ENCODE measurements around the gene TUBG1. TPM values are rescaled to one million over a fixed set of nuclear protein-coding genes. Genes with fewer than 3 reads are reported as not detected.

TUBG1 gene
- total and polyA plus RNA-seq, 9 donors = 11.3 to 41.2 (median 25.1) TPM

GRCh38 chr17:42632949-42633444 lies 23.5 kb downstream of the TUBG1 start:
- no peak overlapping the region for H3K27ac ChIP-seq
- H3K4me3 ChIP-seq = no peak overlapping the region
- H3K4me1 ChIP-seq (ENCODE audit: insufficient read depth) = no peaks in the 10 kb centered on the region
- no peaks in the 10 kb centered on the region for H3K9me3 ChIP-seq
- DNase-seq = no peak
- H3K36me3 ChIP-seq = no peaks in the 10 kb centered on the region
- intact Hi-C loops (cut with DNase I) = no loop called here
- WGBS, 3 donors = 75 to 79% (median 78%) methylated on average over 9 of the region's 9 CpGs
- no peaks in the 10 kb centered on the region for H3K27me3 ChIP-seq
- TF ChIP-seq EP300 (IDR thresholded peaks at IDR 0.05) = no peak
- no peak for TF ChIP-seq CTCF (IDR thresholded peaks at IDR 0.05)
- no peak for TF ChIP-seq POLR2A (IDR thresholded peaks at IDR 0.05)

- intact Hi-C loops (cut with DNase I) = no loop called here
- Histone ChIP-seq H3K36me3 (no peaks in the 10 kb centered on the region), H3K27ac (no peak overlapping the region), H3K27me3 (no peaks in the 10 kb centered on the region), H3K4me1 (ENCODE audit: insufficient read depth) (no peaks in the 10 kb centered on the region), H3K4me3 (no peak overlapping the region), H3K9me3 (no peaks in the 10 kb centered on the region)
- no peak for DNase-seq
- 76 to 80% (median 78%) methylated on average over 6 of the region's 7 CpGs for WGBS, 3 donors
- no peak for TF ChIP-seq CTCF (IDR thresholded peaks at IDR 0.05)
- no peak for TF ChIP-seq POLR2A (IDR thresholded peaks at IDR 0.05)
- no peak for TF ChIP-seq EP300 (IDR thresholded peaks at IDR 0.05)
Measured at GRCh38 chr17:42639525-42640113, 30.1 kb downstream of the TUBG1 start.

- DNase-seq = no peak
- H3K27me3 ChIP-seq = no peaks in the 10 kb centered on the region
- intact Hi-C loops (cut with DNase I) = no loop called here
- TF ChIP-seq EP300 (IDR thresholded peaks at IDR 0.05) (no peak), POLR2A (IDR thresholded peaks at IDR 0.05) (no peak), CTCF (IDR thresholded peaks at IDR 0.05) (no peak)
- WGBS, 3 donors = 85 to 88% (median 87%) methylated on average over 4 of the region's 4 CpGs
- no peak overlapping the region for H3K4me3 ChIP-seq
- no peak overlapping the region for H3K27ac ChIP-seq
- no peaks in the 10 kb centered on the region for H3K4me1 ChIP-seq (ENCODE audit: insufficient read depth)
- no peaks in the 10 kb centered on the region for H3K9me3 ChIP-seq
- no peaks in the 10 kb centered on the region for H3K36me3 ChIP-seq
Measured at GRCh38 chr17:42640121-42640520, 30.6 kb downstream of the TUBG1 start.

GRCh38 chr17:42642336-42642735 lies 32.9 kb downstream of the TUBG1 start:
- intact Hi-C loops (cut with DNase I) = no loop called here
- H3K27me3 ChIP-seq = no peaks in the 10 kb centered on the region
- no peaks in the 10 kb centered on the region for H3K36me3 ChIP-seq
- no peak for DNase-seq
- no peak overlapping the region for H3K4me3 ChIP-seq
- 22 to 33% (median 31%) methylated on average over 2 of the region's 2 CpGs for WGBS, 3 donors
- no peaks in the 10 kb centered on the region for H3K9me3 ChIP-seq
- no peaks in the 10 kb centered on the region for H3K4me1 ChIP-seq (ENCODE audit: insufficient read depth)
- no peak for TF ChIP-seq CTCF (IDR thresholded peaks at IDR 0.05)
- TF ChIP-seq POLR2A (IDR thresholded peaks at IDR 0.05) = no peak
- TF ChIP-seq EP300 (IDR thresholded peaks at IDR 0.05) = no peak
- H3K27ac ChIP-seq = no peak overlapping the region
